HG03139 (cell line): ENCODE data around the gene RTN4.

Source experiments
- ATAC-seq: cut with Tn5 transposase; IDR thresholded peaks from one replicate; pipeline ENCODE4 v1.9.1; 2021; ENCODE audit not compliant: unreplicated experiment

The RTN4 gene

DNA sequence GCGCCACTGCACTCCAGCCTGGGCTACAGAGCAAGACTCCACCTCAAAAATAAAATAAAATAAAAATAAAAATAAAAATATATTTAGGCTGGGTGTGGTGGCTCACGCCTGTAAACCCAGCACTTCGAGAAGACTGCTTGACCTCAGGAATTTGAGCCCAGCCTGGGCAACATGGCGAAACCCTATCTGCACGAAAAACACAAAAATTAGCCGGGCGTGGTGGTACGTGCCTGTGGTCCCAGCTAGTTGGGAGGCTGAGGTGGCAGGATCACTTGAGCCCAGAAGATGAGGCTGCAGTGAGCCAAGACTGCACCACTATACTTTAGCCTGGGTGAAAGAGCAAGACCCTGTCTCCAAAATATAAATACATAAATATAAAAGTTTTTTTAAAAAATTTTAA lies 6.4 kb downstream of the RTN4 start:
- ATAC-seq, result no peak

DNA sequence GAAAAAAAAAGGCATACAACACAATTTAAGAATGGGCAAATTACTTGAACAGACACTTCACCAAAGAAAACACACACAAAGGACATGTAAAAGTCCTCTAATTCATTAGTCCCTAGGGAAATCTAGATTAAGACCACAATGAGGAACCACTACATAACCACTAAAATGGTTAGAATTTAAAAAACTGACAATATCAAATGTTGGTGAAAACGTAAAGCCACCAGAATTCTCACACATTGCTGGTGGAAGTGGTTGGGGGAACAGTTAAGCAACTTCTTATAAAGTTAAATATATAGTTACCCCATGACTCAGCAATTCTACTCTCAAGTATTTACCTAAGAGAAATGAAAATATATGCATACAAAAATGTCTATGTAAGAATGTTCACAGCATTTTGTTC lies 11.8 kb downstream of the RTN4 start:
- no peak for ATAC-seq

DNA sequence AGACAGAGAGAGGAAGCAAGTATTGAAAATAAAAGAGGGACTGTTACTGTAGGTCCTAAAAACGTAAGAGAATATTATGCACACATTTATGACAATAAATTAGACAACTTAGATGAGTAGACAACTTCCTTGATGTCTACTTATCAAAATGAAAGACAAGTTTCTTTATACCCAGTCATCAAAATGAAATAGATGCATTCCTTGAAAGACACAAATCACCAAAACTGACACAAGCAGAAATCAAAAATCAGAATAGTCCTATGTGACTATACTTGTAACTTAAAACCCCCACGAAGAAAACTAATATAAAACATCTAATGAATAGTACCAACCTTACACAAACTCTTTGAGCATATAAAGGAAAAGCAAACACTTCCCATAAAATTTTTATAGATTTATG lies 14.5 kb downstream of the RTN4 start:
- ATAC-seq, result no peak

DNA sequence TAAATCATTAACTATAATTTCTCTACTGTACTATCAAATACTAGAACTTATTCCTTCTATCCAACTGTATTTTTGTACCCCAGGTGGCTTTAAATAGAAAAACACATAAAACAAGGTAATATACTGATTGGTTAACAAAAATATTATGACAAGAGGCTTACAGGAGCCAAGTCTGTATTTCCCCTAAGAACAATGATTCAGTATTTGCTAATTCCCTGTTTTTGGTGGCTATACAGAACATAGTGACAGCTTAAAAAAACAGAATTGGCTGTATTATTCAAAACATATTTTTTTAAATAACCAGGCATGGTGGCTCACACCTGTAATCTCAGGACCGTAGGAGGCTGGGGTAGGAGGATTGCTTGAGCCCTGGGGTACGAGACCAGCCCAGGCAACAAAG lies 16.3 kb downstream of the RTN4 start:
- ATAC-seq, result no peak

DNA sequence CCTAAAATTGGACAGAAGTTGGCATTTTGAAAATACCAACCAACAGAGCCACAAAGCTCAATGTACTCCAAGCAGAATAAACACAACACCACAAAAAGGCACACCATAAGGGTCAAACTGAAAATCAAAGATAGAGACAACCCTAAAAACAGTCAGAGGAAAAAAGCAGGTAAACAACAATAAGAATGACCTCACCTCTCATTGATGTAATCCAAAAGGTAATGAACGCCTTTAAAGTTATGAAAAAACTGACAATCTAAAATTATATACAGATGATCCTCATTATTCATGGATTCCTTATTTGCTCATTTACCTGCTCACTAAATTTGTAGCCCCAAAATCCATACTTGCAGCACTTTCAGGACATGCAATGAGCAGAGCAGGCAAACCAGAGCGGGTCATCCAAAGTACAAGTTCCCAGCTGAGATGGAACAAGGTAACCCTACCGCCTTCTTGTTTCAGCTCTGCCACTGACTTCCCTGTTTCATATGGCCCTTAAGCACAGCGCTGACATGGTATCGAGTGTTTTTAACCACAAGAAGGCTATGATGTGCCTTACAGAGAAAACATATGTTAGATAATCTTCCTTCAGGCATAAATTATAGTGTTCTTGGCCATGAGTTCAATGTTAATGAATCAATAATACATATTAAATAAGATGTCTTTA lies 17.0 kb downstream of the RTN4 start:
- ATAC-seq, result peak; percentile 95

DNA sequence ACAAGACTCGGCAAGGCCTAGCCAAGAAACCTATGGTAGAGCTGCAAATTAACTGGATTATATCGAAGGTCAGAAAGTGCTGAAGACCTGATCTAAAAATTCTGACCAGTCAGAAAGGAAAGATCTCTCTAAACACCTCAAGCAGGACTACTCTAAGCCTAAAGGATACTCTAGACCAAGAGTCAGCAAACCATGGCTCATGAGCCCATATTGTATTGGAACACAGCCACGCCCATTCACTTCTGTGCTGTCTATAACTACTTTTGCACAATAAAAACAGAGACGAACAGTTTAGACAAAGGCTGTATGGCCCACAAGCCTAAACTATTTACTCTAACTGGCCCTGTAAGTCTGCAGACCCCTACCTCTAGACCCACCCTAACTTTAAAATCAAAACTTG lies 18.7 kb downstream of the RTN4 start:
- ATAC-seq, result no peak

DNA sequence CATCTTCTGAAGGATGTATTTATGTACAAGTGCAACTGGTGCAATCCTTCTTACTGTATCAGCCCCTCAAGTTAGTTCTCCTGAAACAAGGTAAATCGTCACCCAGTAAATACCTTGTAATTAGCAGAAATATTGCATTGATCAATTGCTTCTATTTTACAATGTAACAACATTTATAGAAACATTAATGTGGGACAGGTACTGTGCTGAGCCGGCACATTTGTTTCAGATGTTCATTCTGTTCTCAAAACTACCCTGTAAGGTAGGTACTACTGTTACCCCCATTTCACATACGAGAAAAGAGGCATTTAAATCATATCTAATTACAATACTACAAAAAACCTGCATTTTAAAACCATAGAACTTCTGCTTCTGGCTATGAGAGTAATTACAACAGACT lies 19.5 kb downstream of the RTN4 start:
- no peak for ATAC-seq

DNA sequence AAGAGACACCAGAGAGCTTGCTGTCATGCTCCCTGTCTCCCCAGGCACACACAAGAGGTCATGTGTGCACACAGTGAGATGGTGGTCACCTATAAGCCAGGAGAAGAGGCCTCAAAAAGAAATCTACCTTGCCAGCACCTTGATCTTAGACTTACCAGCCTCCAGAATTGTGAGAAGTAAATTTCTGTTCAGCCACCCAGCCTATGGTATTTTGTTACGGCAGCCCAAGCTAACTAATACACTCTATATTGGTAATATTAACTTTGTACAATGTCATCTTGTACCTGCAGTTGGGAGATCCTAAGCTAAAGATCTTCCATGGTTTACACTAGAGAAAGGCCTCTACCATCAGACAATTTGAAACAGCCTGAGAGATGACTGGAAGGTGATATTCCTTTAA lies 21.2 kb downstream of the RTN4 start:
- ATAC-seq, result no peak

DNA sequence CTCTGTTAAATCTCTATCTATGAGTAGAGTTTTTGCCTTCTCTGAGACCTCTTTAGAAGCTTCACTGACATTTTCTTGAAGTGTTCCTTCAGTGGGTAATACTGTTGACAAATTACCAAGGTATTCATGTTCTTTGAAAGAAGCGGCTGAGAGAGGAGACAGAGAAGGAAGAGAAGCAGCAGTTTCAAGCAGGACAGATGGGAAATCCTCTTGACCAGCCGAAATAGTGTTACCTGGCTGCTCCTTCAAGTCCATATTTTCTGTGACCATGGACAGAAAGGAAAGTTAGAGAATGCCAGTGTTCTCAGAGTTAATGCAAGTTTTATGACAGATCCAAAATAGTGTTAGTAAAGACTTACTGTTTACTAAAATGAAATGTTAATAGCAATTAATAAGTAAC lies 23.0 kb downstream of the RTN4 start:
- no peak for ATAC-seq

DNA sequence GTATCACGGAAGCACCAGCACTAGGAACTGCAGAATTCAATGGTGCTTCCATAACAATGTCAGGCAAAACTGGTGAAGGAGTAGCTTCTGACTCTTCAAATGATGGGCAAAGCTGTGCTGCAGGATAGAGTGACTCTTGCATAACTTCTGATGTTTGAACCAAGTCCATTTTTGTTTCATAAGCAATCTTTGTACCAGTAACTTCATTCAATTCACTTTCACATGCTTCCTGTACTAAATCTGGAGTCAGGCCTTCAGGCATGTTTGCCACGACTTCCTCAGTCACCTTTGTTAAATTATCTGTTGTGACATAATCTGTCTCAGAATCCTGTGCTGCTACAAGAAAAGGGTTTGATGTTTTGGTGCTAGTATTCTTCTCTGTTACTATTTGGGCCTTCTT lies 24.0 kb downstream of the RTN4 start:
- no peak for ATAC-seq

DNA sequence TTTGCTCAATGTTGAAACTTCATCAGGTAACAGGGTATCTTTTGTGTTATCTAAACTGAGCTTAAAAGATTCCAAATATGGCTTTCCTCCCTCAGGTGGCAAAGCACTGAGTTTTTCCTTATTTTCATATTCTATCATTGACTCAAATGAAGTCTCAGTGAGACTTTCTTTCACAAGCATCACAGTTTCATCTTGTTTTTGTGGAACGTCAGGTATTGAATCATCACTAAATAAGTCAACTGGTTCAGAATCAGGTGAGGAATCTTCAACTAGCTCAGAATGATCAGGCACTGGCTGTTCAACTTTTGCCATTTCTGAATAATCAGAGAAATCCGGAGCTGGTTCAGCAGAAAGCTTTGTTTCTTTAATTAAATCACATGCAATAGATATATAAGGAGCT lies 24.6 kb downstream of the RTN4 start:
- ATAC-seq, result peak; percentile 8

DNA sequence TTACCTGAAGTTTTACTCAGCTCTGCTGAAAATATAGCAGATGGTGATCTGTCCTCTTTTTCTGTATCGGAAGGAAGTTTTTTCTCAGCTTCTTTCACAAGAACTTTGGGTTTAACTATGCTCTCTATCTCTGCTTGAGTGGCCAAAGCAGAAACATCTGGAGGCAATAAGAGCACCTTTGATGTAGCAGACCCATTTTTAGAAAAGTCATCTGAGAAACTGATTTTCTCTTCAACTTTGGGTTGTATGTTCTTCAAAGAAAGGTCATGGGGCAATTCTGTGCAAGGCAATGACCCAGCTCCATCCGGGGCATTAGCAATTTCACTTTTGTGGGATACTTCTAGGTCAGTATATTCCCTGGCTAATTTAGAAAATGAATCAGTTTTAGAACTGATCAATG lies 25.2 kb downstream of the RTN4 start:
- peak; percentile 42 for ATAC-seq

DNA sequence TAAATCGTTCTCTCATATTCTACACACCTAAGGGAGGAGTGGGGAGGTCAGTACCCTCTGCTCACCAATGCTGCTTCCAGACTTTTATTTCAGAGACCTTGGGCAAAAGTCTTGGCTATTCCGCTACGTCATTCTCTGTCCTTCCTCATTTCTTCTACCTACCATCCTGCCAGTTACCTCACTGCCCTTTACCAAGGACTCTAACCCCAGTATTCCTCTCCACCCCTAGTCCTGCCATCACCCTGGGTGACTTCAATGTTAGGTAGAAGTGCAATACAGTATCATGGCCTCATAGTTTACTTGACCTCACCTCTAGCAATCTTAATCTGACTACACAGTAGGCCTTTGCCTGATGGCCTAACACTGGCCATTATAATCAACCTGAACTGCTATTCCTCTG lies 27.8 kb downstream of the RTN4 start:
- ATAC-seq, result no peak

DNA sequence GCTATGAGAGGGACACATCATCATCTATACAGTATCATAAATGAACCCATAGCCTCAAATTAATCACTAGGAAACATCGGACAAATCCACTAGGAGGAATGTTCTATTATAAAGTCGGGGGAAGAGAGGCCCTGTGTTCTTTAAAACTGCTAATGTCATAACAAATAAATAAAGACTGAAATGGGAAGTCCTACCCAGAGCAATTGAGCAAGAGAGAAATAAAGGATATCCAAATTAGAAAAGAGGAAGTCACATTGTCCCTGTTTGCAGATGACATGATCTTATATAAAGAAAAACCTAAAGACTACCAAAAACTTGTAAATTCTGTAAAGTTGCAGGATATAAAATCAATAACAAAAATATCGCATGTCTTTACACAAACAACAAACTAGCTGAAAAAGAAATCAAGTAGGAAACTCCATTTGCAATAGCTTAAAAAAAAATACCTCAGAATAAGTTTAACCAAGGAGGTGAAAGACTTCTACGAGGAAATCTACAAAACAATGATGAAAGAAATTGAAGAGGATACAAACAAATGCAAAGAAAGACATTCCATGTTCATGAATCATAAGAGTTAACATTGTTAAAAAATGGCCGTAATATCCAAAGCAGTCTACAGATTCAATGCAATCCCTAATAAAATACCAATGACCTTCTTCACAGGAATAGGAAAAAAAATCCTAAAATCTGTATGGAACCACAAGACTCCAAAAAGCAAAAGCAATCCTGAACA lies 30.6 kb downstream of the RTN4 start:
- no peak for ATAC-seq

DNA sequence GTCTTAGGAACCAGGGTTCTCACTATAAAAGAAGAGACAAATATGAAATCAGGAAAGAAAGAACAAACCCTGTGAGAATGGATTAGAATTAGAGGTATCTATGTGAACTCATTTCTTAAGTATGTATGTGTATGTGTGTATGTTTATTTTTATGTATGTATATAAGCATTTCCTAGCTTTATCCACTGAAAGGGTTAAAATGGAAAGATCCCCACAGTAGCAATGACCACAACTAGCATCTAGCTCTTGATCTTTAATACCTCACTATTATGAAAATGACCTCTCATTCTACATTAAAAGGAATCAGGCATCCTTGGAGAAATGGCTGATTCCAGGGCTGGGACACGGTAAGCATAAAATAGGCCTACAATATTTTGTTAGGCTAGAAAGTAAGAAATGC lies 31.6 kb downstream of the RTN4 start:
- ATAC-seq, result no peak

DNA sequence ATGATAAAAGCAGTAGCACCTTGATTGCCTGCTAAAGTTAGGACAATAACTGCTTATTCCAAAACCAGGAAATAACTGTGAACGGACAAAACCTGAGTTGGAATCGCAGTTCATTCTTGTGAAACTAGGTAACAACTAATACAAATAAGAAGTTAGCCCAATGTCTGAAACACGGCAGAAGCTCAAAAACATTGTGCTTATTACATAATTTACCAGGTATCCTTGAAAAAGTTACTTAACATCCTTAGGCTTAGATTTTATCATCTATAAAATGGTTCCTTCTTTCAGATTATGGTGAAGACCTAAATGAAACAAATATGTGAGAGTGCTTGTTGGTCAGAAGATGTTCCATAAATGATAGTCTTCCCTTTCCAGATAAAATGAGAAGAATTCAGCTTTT lies 32.4 kb downstream of the RTN4 start:
- no peak for ATAC-seq

DNA sequence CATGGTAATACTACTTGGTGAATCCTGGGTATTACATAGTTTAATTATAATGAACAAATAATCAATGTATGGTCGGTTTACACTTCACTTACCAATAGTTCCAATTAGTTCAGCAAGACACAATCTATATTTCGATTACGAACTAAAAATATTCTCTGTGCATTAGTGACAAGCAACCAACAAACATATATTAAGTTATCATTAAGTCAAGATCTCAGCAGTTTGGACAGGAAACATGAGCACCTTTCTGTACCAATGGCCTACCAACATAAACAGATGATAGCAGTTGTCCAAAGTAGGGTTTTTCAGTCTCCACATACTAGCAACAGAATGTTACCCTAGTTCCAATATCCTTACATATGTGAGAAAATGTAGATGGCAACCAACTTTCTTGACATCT lies 32.8 kb downstream of the RTN4 start:
- ATAC-seq, result no peak

DNA sequence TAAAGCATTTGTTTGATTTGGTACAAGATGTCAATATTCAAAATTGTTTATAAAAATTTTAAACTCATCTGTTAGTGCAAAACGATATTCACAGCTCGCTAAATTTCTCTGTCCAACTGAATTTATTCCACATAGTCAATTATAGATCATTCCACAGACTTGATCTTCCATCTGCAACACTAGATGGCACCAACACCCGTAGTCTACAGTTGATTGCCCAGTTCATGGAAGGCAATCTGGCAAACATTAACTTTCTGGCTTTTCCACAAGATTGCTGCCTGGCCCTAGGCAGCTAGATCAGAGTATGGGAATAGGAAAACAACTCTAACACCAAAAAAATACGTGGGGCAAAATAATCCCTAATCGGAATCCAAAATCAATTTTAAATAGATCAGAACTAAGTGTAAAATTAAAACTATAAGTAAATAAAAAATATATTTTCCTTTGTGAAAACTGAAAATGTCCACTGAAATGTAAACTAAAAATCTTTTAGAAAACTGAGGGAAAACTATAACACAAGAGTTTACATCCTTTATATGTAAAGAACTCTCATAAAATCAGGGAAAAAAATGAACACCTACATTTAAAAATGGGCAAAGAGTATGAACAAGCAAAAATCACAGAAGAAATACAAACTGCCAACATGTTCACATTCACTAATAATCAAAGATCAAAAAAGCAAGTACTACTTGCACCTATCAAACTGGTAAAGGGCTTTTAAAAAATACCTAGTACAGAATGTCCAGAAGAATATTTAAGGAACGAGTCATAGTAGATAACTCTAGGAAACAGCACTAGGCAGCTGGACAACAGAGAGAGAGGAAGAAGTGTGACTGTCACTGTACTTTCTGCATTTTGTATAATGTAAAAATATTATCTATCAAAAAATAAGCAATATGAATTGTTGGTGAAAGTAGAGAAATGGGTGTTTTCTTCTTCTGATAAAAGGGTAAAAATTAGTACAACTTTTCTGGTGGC lies 35.0 kb downstream of the RTN4 start:
- no peak for ATAC-seq

DNA sequence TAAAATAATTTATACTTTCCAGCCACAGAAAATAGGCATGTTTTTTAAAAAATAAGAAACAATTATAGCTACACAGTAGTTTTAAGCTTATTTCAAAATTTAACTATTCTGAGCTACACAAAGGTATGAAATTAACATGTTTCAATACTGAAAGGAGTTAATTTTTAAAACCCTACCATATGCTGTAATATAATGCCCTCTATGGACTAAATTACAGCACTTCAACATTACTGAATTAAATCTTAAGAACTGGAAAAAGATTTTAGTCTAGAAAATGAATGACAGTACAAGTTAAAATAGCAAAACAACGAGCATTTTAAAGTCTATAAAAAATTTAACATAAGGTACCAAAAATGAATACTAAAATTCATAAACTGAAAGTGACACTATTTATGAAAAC lies 36.3 kb downstream of the RTN4 start:
- ATAC-seq, result no peak

DNA sequence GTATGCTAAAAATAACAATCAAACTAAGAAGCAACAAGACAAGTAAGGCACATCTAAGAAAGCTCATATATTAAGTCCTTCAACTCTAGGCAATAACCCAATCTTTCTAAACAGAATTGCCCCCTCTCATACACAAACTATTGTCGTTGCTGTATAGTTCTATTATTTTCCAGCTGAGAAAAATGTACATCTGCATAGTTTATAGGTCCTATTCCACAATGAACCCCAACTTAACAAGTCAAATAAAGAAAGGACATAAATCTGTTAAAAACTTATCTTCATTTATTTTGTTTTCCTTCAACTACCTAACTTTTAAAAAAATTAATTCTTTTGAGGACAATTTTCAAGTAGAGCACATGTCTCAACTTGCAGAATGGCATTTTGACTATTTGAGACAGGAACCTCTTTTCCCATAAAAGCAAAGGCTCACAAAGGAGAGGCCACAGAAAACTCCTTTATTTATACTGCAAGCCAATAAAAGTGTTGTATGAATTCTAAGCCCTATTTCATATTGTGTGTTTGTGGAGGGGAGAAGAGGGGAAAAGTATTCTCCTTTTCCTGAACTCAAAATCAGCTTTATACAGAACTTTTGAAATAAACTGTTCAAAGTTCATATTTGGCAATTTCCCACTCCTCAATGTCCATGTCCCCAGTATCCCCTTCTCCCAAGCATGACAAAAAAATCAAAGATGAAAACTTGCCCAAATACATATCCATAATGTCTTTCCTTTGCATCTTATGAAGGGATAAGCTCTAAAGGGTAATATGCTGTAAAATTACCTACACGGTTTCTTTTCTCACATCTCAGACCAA lies 37.4 kb downstream of the RTN4 start:
- no peak for ATAC-seq
